DOHH2 (cell line): ENCODE measurements around the gene DESI1.
A peak's percentile ranks its signal among the peaks of the same experiment; 100 is the strongest.

Experiments used
- H3F3A ChIP-seq: fragments of 200-600 bp; sonication (generic), shearing (Covaris generic); 2 replicates; pipeline ENCODE4 v1.6.0; 2016; ENCODE audit warnings: antibody characterized with exemption, mild to moderate bottlenecking; ENCODE audit not compliant: control insufficient read depth, insufficient read depth
- H3K27ac ChIP-seq: fragments of 200-600 bp; sonication (generic); 2 replicates; pipeline ENCODE4 v1.5.1; 2014; ENCODE audit warnings: low read depth, mild to moderate bottlenecking, low read length, moderate library complexity
- H3K27me3 ChIP-seq: fragments of 200-600 bp; sonication (generic); 2 replicates; pipeline ENCODE4 v1.6.1; 2014; ENCODE audit warnings: mild to moderate bottlenecking, low read length, mixed read lengths; ENCODE audit not compliant: control insufficient read depth
- H3K36me3 ChIP-seq: fragments of 200-600 bp; sonication (generic); 2 replicates; pipeline ENCODE4 v1.6.1; 2014; ENCODE audit warnings: mild to moderate bottlenecking, low read length, moderate library complexity, mixed read lengths; ENCODE audit not compliant: control insufficient read depth
- H3K4me1 ChIP-seq: fragments of 200-600 bp; sonication (generic); 2 replicates; pipeline ENCODE4 v1.6.1; 2014; ENCODE audit warnings: mild to moderate bottlenecking, low read length, mixed read lengths; ENCODE audit not compliant: control insufficient read depth
- H3K4me2 ChIP-seq: fragments of 200-600 bp; sonication (generic); 2 replicates; pipeline ENCODE4 v1.6.0; 2014; ENCODE audit warnings: mild to moderate bottlenecking, low read length, moderate library complexity
- H3K4me3 ChIP-seq: fragments of 200-600 bp; sonication (generic); 2 replicates; pipeline ENCODE4 v1.5.1; 2014; ENCODE audit warnings: mild to moderate bottlenecking, low read length, mixed read lengths
- H3K79me2 ChIP-seq: fragments of 200-600 bp; sonication (generic); 2 replicates; pipeline ENCODE4 v1.6.1; 2014; ENCODE audit warnings: mild to moderate bottlenecking, low read length, mixed read lengths; ENCODE audit not compliant: control insufficient read depth
- H3K9me2 ChIP-seq: fragments of 200-600 bp; sonication (generic); replicated peaks from 2 replicates; pipeline ENCODE4 v1.6.1; 2014; ENCODE audit warnings: mild to moderate bottlenecking, low read length, mixed read lengths; ENCODE audit not compliant: control insufficient read depth
- H3K9me3 ChIP-seq: fragments of 200-600 bp; sonication (generic); 2 replicates; pipeline ENCODE4 v1.6.1; 2014; ENCODE audit warnings: antibody characterized with exemption, low read length, mixed read lengths; ENCODE audit not compliant: control insufficient read depth, insufficient read depth
- H4K20me1 ChIP-seq: fragments of 200-600 bp; sonication (generic); 2 replicates; pipeline ENCODE4 v1.6.0; 2014; ENCODE audit warnings: low read depth, mild to moderate bottlenecking, antibody characterized with exemption, low read length, moderate library complexity; ENCODE audit not compliant: control insufficient read depth, insufficient read depth
- EZH2phosphoT487 ChIP-seq: fragments of 200-600 bp; sonication (generic); IDR thresholded peaks from 2 replicates; pipeline ENCODE4 v1.6.1; 2017; ENCODE audit warnings: borderline replicate concordance, mild to moderate bottlenecking, antibody characterized with exemption, low read length, moderate library complexity, mixed read lengths
- TF ChIP-seq, protein P1 (sequence below): fragments of 200-600 bp; sonication (generic); IDR thresholded peaks from one replicate; pipeline ENCODE4 v1.5.1; 2014; ENCODE audit warnings: antibody characterized with exemption, mild to moderate bottlenecking, low read depth, low read length; ENCODE audit not compliant: poor library complexity, severe bottlenecking

Gene DESI1

DNA sequence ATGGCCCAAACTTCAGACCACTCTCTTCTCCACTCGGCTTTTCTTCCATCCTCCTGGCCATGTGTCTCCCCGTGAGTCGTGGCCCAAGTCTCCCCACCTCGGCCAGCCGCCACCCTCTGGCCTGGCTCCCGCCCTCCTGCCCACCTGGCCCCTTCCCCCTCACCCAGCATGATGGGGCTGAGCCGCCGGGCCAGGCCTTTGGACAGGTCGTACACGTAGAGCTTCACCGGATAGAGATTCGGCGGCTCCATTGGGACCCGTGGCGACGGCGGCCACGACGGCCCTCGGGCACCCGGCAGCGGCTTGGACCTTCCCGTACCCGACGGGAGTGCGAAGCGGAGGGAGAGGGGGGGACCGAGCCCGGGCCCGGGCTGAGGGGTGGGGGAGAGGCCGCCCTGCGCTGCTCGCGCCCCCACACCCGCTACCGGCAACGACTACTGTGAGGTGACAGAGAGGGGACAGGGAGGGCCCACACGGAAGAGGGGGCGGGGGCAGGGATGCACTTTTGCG lies at the start of gene DESI1:
DESI1 (minus strand) TSS at position 455 of the 510 bp plus-strand sequence; CDS start at position 251, 204 bp downstream.
- Histone ChIP-seq H3K36me3 (peaks cover 71% of the 10 kb centered on the region), H3K4me1 (peaks cover 37% of the 10 kb centered on the region), H3K27me3 (no peaks in the 10 kb centered on the region), H3F3A (no peaks in the 10 kb centered on the region; the same call in 1 of the 2 replicates), H3K27ac (peak within 1 kb of the TSS; percentile 84), H4K20me1 (peaks cover 7% of the 10 kb centered on the region; the same call in 1 of the 2 replicates), H3K9me3 (no peaks in the 10 kb centered on the region), H3K4me3 (peak within 1 kb of the TSS; percentile 99), H3K79me2 (peaks cover 94% of the 10 kb centered on the region), H3K4me2 (peak within 1 kb of the TSS; percentile 91), H3K9me2 (no peaks in the 10 kb centered on the region)
- TF ChIP-seq, protein P1, sequence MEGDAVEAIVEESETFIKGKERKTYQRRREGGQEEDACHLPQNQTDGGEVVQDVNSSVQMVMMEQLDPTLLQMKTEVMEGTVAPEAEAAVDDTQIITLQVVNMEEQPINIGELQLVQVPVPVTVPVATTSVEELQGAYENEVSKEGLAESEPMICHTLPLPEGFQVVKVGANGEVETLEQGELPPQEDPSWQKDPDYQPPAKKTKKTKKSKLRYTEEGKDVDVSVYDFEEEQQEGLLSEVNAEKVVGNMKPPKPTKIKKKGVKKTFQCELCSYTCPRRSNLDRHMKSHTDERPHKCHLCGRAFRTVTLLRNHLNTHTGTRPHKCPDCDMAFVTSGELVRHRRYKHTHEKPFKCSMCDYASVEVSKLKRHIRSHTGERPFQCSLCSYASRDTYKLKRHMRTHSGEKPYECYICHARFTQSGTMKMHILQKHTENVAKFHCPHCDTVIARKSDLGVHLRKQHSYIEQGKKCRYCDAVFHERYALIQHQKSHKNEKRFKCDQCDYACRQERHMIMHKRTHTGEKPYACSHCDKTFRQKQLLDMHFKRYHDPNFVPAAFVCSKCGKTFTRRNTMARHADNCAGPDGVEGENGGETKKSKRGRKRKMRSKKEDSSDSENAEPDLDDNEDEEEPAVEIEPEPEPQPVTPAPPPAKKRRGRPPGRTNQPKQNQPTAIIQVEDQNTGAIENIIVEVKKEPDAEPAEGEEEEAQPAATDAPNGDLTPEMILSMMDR = no peak
- TF ChIP-seq EZH2phosphoT487 = no peak

DNA sequence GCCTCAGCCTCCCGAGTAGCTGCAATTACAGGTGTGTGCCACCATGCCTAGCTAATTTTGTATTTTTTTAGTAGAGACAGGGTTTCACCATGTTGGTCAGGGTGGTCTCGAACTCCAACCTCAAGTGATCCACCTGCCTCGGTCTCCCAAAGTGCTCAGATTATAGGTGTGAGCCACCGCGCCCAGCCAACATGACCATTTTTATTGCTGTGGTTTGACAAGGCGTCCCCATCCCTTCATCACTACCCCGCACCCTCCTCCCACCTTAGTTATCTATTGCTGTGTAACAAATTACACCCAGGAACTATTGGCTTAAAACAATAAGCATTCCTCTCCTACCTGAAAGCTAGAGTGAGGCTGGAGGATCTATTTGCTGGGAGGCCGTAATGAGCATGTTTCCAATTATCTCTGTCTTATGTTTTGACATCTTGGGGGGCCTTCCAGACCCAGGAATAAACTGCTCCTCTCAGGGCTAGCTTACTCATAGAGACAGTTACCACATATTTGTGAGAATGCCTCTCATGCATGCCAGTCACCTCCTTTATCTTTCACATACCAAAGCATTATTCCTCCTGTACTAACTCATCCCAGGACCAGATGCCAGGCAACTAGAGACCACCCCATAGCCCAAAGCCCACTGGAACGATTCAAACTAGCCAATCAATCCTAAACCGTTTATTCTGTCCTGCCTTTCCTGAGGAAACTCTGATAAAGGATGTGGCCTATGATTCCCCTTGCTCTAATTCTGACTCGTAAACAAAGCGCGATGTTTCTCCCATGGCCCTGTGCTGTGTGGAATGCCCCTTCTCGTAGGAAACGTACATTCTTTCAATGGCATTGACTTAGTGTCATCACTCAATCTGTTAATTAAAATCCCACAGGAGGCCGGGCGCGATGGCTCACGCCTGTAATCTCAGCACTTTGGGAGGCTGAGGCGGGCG lies 48.4 kb upstream of the DESI1 start:
- H3K9me2 ChIP-seq = no peaks in the 10 kb centered on the region
- no peak for TF ChIP-seq EZH2phosphoT487
- TF ChIP-seq, protein P1 = no peak
- no peaks in the 10 kb centered on the region for H3K27me3 ChIP-seq
- H3K9me3 ChIP-seq = no peaks in the 10 kb centered on the region
- H3K79me2 ChIP-seq = peaks cover 29% of the 10 kb centered on the region
- H3K36me3 ChIP-seq = peaks cover 46% of the 10 kb centered on the region
- H3K27ac ChIP-seq = no peak overlapping the region
- no peak overlapping the region for H3K4me2 ChIP-seq
- H4K20me1 ChIP-seq = no peaks in the 10 kb centered on the region
- peaks cover 18% of the 10 kb centered on the region for H3K4me1 ChIP-seq
- H3K4me3 ChIP-seq = no peak overlapping the region
- peaks cover 24% of the 10 kb centered on the region for H3F3A ChIP-seq

DNA sequence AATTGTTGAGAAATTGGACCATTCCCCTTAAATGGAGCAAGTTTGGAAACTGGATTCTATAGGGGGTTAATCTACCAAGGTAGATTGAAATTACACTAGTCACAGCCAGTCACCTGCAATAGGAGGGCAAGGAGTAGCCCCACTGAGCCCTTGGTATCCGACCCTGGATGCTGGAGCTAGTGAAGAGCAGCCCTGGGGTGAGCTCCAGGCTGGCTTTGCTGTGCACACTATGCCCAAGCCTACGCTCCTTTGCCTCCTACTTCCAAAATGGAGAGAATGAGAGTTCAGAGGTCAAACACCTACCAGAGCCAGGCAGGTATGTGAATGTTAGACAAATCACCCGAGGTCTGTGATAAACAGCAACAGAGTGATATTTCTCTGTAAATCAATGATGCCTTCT lies 44.1 kb upstream of the DESI1 start:
- Histone ChIP-seq H3F3A (peaks cover 50% of the 10 kb centered on the region), H3K27me3 (no peaks in the 10 kb centered on the region), H3K4me2 (no peak overlapping the region), H3K4me1 (peaks cover 18% of the 10 kb centered on the region), H3K4me3 (no peak overlapping the region), H4K20me1 (peaks cover 4% of the 10 kb centered on the region; the same call in 1 of the 2 replicates), H3K9me3 (no peaks in the 10 kb centered on the region), H3K36me3 (peaks cover 61% of the 10 kb centered on the region), H3K79me2 (peaks cover 3% of the 10 kb centered on the region; the same call in 1 of the 2 replicates), H3K9me2 (no peaks in the 10 kb centered on the region), H3K27ac (no peak overlapping the region)
- TF ChIP-seq, protein P1 = no peak
- no peak for TF ChIP-seq EZH2phosphoT487
